Activated CD8-positive, alpha-beta memory T cell treated with anti-CD3 and anti-CD28 coated beads, Interleukin-2, amount 50 U/mL, for 1 hour (primary cell): ENCODE results near the gene ATP11A.

Experiments
- DNase-seq: peaks from one replicate; pipeline ENCODE4 v3.0.0-alpha.2; 2020; ENCODE audit errors: extremely low read depth

Gene ATP11A

DNA sequence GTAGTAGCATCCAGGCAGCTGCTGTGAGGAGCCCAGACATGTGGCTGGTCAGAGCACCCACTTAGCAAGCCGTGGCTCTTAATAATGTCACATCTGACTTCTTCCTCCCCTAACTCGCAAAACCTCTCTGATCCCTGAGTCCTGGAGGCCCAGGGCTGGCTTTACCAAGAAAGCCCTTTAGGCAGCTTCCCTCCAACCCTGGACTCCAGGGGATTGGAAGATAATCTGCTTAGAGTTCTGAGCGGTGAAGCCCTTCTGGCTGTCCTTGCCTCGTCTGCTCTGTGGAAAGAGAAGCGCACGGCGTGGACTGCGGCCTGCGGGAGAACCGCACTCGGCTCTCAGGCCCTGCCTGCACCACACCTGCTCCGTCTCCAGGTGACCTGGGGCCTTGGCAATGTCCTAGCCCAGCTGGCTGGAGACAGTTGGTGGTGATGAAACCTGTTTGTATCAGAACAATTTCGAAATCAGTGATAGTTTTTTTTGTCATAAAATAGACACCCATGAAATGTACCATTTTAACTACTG, 214.7 kb downstream of the ATP11A start:
- DNase-seq, result no peak

DNA sequence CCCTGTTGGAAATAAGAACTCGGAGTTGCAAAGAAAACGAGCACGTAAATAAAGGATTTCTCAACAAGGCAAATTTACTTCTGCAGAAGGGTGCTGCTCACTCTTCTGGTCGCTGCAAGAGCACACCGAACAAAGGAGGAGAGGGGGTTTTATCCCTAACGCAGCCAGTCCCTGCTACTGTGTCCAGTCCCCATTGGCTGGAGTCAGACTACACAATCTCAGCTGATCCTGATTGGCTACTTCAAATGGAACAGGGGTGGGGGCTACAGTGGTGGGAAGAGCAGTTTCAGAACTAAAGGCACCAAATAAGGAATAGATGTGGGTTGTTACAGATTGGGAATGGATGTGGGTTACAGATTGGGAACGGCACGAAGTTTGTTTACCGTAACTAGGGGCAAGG, 215.2 kb downstream of the ATP11A start:
- no peak for DNase-seq

DNA sequence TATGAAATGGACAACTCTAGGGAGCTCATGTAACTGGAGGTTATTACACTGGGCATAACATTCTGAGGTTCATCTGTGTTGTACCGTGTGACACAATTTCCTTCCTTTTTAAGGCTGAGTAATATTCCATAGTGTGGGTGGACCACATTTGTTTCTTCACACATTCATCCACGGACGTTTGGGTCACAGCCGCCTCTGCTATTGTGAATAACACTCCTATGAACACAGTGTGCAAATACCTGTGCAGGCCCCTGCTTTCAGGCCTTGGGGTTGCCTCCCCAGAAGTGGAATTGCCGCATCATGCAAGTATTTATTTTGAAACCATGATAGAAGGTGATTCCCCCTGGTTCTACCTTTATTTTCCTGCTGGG, 215.8 kb downstream of the ATP11A start:
- DNase-seq, result no peak

DNA sequence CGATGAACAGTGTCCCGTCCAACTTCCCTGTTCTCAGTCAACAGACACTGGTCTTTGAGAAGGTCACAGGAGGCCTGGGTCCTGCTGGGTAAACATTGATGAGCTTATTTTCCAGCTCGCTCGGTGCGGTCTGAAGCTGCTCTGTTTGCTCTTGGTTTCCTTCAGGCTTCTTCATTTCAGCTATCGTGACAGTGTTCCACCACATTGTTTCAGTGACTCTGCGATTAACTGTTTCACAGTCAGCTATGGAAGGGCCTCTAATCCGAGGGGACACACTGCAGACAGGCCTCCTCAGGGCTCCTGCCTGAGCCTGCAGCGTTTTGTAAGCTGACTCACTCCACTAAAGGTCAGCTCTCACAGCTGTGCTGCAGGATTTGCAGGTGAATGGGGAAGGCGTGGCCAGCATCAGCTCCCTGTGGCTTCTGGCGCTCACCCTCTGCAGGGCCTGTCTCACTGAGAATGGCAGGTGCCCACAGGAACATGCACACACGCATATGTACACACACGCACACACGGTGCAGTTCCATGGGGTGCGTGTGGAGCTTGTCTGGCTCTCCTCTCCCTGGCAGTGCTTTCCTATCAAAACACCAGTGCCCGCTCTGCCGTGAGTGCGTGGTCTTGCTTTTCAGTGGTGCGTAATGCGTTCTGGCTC, 216.3 kb downstream of the ATP11A start:
- DNase-seq, result no peak

DNA sequence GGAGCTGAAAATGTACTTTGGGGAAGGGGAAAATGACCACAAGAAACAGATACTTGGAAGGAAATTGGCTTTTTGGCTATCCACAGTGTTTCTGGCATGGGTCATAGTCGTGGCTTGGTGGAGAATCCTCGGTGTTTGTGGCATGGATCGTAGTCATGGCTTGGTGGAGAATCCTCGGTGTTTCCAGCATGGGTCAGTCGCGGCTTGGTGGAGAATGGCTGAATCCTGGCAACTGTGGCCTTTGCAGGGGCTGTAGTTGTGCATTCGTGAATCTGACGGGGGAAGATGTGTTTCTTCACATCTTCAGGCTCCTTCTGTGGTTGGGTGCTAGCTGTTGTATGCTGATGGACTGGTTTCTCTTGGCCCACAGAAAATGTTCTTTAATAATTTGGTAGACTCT, 217.4 kb downstream of the ATP11A start:
- no peak for DNase-seq

DNA sequence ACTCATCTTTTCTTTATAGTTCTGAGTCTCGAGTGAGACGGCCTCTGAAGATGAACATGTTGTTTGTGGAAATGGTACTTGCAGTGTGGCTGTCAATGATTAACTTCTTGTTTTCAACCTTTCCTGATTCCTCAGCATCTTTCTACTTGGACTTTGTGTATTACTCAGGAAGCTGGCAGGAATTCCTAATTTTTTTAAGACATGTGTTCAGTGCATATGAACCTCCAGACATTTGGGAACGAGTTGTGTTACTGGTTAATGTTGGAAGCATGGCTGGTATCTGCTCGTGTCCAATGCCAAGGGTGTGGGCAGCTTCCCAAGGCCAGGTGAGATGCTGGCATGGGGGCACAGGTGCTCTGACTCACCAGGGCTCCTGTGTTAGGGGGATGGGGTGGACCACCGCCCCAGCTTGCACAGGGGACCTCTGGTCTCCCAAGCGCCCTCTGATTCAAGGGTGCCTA, 218.1 kb downstream of the ATP11A start:
- DNase-seq, result no peak

DNA sequence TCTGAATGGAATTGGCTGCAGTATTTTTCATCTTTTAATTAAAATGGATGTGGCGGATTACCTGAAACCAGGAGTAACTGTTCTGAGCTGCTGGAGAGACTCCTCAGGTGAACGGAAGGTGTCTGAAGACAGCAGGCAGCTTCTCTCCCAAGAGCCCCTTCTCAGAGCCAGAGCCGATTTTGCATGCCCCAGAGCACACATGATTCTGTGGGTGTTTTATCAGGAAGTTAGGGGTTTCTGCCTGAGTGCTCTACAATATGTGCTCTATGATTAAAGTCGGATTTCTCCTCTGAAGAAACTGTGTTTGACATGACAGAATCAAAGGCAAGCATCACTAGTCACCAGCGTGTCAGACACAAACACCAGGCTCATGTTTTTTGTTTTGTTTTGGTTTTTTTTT, 218.5 kb downstream of the ATP11A start:
- no peak for DNase-seq

DNA sequence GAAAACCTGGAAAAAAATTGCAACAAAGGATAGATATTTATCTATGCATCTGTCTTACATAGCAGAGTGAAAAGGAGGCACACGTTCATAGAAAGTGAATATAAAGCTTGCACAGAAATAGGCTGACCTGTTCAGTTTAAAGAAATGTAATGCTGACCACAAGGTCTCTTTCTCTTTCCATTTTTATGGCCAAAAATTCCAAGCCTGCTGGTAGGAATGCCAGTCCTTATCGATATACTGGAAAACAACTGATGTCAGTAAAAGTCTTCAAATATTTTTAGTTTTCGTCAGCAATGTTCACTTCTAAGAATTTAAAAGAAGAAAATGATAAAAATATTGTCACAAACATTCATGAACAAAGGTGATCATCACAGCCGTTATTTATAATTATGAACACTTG, 220.2 kb downstream of the ATP11A start:
- no peak for DNase-seq

DNA sequence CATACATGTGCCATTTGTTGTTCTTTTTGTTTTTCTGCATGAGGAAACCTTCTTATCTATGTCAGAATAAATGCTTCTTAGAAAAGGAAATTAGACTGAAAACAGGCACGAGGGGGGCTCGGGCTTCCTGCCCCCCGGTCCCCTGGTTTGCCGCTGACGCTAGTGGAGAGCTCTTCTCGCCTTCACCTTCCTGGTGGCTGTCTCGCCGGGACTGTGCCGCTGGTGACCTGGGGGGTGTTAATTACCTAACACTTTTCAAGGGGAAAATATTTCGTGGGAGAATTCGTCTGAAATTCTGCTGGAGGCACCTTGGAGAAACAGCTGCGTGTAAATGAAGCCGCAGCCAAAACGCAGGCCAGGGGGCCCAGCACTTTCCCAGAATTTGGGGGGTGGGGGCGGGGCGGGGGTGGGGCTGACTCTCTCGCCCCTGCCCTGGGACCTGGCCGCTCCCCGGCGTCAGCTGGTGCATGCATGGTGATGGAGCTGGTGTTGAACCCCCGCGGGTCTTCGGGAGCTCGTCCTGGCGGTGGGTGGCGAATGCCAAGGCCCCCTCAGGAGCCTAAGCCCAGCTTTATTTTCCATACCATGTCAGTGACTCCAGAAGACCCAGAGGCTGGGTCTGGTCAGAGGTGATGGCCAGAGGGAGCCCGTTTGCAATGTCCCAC, 220.9 kb downstream of the ATP11A start:
- DNase-seq, result no peak

DNA sequence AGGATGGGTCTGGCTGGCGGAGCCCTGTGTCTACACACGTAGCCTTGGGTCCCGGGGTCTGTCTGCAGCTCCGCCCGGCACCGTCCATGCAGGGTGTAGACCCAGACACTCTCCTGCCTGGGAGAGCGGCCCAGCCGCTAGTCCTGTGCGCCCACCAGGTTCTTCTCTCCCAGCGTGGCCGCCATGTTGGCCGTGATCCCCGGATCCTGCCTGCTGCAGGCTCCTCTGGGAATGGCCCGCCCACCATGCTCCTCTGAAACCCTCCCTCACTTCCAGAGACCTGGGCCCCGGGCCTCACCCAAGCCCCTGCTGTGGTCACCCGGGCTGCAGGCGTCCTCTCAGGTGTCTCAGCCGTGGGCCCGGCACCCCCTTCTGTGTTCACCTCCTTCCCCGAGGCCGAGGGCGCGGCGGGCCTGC, 221.5 kb downstream of the ATP11A start:
- DNase-seq, result no peak

DNA sequence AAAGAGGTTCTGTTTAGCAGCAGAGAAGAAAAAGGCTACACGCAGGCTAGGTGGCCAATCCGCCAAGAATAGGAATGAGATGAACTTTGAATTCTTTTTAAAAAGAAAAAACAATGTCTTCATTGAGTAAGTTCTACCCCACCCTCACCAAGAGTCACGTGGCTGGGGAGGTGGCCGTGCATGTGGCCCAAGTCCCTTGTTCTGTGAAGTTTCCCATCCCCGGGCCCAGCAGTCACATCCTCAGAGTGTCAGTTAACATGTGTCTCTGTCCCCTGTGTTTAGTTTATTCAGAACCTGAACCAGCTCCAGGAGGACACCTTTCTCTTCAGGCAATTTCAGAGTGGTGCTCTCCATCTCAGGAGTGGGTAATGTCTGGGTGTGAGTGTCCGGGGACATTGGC, 222.0 kb downstream of the ATP11A start:
- DNase-seq, result no peak

DNA sequence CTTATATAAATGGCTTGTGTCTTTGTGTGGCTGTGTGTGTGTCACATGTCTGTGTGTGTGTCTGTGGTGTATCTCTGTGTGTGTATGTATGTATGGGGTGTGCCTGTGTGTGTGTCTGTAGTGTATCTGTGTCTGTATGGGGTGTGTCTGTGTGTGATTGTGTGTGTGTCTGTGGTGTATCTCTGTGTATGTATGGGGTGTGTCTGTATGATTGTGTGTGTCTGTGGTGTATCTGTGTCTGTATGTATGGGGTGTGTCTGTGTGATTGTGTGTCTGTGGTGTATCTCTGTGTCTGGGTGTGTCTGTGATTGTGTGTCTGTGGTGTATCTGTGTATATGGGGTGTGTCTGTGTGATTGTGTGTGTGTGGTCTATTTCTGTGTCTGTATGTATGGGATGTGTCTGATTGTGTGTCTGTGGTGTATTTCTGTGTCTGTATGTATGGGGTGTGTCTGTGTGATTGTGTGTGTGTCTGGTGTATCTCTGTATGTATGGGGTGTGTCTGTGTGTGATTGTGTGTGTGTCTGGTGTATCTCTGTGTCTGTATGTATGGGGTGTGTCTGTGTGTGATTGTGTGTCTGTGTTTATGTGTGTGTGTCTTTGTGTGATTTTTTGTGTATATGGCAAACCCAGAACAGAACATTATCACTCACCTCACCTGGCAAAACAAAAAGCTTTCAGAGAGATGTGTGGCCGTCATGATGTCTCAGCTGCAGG, 223.0 kb downstream of the ATP11A start:
- DNase-seq, result no peak

DNA sequence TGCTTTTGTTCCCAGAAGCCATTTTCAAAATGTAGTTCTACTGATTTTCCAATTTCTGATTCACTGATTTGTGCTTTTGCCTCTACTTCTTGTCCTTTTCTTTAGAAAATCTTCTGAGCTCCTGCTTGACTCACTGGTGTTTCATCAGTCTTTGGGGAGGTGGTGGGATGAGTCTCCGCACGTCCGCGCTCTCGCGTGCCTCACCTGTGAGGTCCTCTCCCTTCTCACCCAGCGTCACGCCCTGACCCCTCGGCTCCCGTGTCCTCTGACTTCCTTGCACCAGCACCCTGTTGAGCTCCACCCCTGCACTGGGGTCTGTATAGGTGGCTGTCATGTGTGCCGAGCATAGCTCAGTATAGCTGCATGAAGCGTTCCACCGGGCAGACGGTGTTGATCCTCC, 226.5 kb downstream of the ATP11A start:
- DNase-seq, result no peak

DNA sequence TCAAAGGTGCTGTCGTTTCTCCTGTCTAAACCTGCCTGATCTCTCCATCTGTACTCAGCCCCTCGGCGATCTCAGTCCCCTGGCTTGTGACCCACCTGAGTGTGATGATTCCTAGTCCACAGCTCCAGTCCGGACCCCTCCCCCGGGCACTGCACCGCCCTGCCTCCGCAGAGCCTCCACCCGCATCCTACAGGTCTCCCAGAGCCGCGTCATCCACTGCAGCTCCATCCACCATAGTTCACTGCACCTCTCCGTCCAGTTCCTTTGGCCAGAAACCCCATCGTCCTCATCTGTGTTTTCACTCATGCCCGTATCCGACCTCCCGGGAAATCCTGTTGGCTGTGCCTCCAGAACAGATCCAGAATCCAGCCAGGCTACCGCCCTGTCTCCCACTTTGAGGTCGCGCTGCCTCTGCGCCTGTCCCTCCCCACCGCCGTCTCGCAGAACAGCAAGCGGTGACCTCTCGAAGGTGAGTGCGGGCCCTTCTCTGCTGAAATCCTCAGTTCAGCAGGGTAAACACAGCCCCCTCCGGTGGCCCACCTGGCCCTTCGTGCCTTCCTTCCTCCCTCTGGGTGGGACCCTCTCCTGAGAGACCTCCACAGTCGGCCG, 227.3 kb downstream of the ATP11A start:
- DNase-seq, result no peak

DNA sequence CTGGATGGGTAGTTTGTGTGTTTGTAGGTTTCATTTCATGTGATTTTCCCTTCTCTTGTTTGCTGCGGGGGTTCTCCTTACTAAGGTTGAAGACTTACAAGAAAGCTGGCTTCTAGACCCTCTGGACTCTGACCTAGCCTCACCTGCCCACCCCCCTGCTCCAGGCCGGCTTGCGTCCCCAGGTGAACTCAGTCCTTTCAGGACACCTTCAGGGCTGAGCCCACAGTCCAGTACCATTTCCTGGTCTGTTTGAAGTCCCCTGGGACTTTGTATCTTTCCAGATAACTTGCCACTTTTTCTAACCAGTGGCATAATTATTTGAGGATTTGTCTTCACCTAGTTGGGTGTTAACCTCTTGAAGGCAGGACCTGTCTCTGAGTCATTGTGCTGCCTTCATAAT, 227.9 kb downstream of the ATP11A start:
- DNase-seq, result no peak

DNA sequence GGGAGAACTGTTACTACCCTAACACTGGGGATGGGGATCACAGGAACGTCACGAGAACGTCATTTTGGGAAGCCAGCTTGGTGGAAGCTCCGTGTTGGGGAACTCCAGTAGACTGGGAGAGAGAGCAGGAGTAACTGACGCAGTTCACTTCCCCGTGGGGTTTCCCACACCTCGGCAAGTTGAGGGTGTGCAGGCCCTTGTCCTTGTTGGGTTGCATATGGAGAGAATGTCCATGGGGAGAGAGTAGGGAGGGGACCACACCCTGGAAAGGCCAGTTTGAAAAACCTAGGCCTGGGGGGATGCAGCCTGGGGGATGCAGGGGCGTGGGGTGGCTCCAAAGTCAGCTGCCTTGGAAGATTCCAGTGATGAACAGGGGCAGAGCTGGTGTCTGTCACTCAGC, 228.4 kb downstream of the ATP11A start:
- DNase-seq, result no peak

DNA sequence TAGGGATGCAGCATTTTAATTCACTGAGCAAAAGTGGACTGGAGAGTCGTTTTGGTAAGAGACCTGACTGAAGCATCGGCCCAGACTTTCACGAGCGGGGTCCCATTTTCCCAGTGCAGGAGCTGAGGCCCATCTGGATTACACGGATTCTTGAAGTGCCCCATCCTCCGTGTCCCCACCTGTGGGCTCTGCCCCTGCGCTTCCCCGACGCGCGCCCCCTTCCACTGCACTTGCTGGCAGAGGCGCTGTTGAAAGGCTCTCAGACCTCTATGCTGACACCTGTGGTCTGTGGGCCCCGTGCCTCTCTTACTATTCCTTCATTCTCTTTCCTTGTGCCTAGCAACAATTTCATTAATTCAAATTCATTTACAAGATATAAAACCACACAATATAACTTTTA, 228.9 kb downstream of the ATP11A start:
- DNase-seq, result no peak

DNA sequence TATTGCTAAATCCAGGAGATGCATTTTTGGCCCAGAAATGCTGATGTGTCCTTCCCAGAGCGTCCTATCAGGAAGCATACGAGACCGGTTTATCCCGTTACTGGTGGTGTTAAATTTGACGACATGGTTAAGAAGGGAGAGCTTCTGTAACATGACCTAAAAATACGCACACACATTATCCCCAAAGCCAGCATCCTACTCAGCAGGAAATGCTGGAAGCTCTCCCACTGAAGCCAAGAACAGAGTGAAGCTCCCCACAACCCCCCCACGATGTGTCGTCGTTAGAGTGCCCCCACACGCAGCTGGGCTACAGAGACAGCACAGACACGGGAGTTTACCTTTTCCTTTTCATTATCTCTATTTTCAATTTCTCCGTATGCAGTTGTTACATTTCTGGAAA, 234.1 kb downstream of the ATP11A start:
- DNase-seq, result no peak

DNA sequence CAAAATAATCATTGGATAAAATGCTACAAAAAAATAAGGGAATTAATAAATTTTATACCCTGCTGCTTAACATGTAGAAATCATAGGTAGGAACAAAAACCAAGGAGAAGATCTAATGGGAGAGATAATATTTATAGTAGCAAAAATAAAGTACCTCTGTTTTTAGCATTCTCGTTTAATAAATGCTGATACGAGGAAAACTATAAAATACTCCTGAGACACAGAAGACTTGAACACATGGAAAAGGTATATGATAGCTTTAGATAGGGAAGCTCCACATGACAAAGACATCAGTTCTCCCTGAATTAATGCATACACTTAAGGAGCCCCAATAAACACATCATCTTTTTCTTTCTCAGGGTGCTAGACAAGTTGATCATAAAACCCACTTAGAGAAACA, 234.5 kb downstream of the ATP11A start:
- no peak for DNase-seq

DNA sequence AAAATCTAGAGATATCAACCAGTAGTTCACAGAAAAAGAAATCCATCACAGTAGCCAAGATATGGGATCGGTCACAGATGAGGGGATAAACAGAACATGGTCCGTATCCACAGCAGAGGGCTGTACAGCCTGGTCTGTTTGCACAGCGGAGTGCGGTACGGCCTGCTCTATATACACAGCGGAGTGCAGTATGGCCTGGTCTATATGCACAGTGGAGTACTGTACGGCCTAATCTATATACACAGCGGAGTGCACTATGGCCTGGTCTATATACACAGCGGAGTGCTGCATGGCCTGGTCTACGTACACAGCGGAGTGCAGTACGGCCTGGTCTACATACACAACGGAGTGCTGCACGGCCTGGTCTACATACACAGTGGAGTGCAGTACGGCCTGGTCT, 236.2 kb downstream of the ATP11A start:
- no peak for DNase-seq

DNA sequence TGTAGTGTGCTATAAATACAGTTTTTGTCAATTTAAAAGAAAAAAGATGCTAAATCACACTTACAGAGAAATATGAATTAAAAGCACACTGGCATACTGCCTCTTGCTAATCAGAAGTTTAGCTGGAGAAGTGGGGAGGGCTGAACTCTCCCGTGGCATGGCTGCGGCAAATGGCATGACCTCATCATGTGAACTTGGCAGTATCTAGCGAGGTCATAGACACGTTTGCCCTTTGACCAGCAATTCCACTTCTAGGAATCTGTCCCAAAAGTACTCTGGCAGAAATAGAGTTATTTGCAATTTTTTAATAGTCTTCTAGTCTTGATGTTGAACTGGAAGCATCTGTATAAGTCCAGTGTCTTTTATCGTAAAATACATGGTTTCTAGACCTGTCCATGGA, 237.2 kb downstream of the ATP11A start:
- DNase-seq, result no peak
